ENCODE measurements around the gene SYPL1.

SYPL1 gene

GRCh38 chr7:106092204-106092603 lies 19.9 kb downstream of the SYPL1 start:
- Histone ChIP-seq H3K36me3 (ENCODE audit: insufficient read depth, low read length) (peaks cover 13% of the 10 kb centered on the region), H3K27me3 (ENCODE audit: insufficient read depth, low read length) (no peaks in the 10 kb centered on the region), H3K4me1 (ENCODE audit: control insufficient read depth, insufficient read depth, low read length, unreplicated experiment) (no peaks in the 10 kb centered on the region), H3K79me2 (ENCODE audit: control insufficient read depth, insufficient read depth, low read length, unreplicated experiment) (no peaks in the 10 kb centered on the region), H2AFZ (ENCODE audit: low read length, unreplicated experiment) (no peak overlapping the region), H3K4me3 (ENCODE audit: low read depth, low read length) (no peak overlapping the region), H3K27ac (ENCODE audit: low read depth, low read length) (no peak overlapping the region)

- H3K27ac ChIP-seq (ENCODE audit: low read depth, low read length) = no peak overlapping the region
- H3K27me3 ChIP-seq (ENCODE audit: insufficient read depth, low read length) = no peaks in the 10 kb centered on the region
- H3K4me3 ChIP-seq (ENCODE audit: low read depth, low read length) = no peak overlapping the region
- peaks cover 10% of the 10 kb centered on the region for H3K36me3 ChIP-seq (ENCODE audit: insufficient read depth, low read length)
- H2AFZ ChIP-seq (ENCODE audit: low read length, unreplicated experiment) = no peak overlapping the region
- no peaks in the 10 kb centered on the region for H3K79me2 ChIP-seq (ENCODE audit: control insufficient read depth, insufficient read depth, low read length, unreplicated experiment)
- no peaks in the 10 kb centered on the region for H3K4me1 ChIP-seq (ENCODE audit: control insufficient read depth, insufficient read depth, low read length, unreplicated experiment)
These were observed 22.5 kb downstream of the SYPL1 start for GRCh38 chr7:106089647-106090046.

GRCh38 chr7:106088014-106088413 lies 24.1 kb downstream of the SYPL1 start:
- Histone ChIP-seq H3K27ac (ENCODE audit: low read depth, low read length) (no peak overlapping the region), H3K27me3 (ENCODE audit: insufficient read depth, low read length) (no peaks in the 10 kb centered on the region), H3K36me3 (ENCODE audit: insufficient read depth, low read length) (peaks cover 10% of the 10 kb centered on the region), H2AFZ (ENCODE audit: low read length, unreplicated experiment) (no peak overlapping the region), H3K4me3 (ENCODE audit: low read depth, low read length) (no peak overlapping the region), H3K79me2 (ENCODE audit: control insufficient read depth, insufficient read depth, low read length, unreplicated experiment) (no peaks in the 10 kb centered on the region), H3K4me1 (ENCODE audit: control insufficient read depth, insufficient read depth, low read length, unreplicated experiment) (no peaks in the 10 kb centered on the region)

- Histone ChIP-seq H2AFZ (ENCODE audit: low read length, unreplicated experiment) (no peak overlapping the region), H3K4me1 (ENCODE audit: control insufficient read depth, insufficient read depth, low read length, unreplicated experiment) (no peaks in the 10 kb centered on the region), H3K79me2 (ENCODE audit: control insufficient read depth, insufficient read depth, low read length, unreplicated experiment) (no peaks in the 10 kb centered on the region), H3K4me3 (ENCODE audit: low read depth, low read length) (no peak overlapping the region), H3K27me3 (ENCODE audit: insufficient read depth, low read length) (no peaks in the 10 kb centered on the region), H3K36me3 (ENCODE audit: insufficient read depth, low read length) (peaks cover 4% of the 10 kb centered on the region), H3K27ac (ENCODE audit: low read depth, low read length) (no peak overlapping the region)
These were observed 26.1 kb downstream of the SYPL1 start for GRCh38 chr7:106086062-106086461.

- Histone ChIP-seq H3K27ac (ENCODE audit: low read depth, low read length) (no peak overlapping the region), H3K36me3 (ENCODE audit: insufficient read depth, low read length) (peaks cover 3% of the 10 kb centered on the region; the same call in 1 of the 2 replicates), H3K4me3 (ENCODE audit: low read depth, low read length) (no peak overlapping the region), H3K27me3 (ENCODE audit: insufficient read depth, low read length) (no peaks in the 10 kb centered on the region), H3K79me2 (ENCODE audit: control insufficient read depth, insufficient read depth, low read length, unreplicated experiment) (no peaks in the 10 kb centered on the region), H3K4me1 (ENCODE audit: control insufficient read depth, insufficient read depth, low read length, unreplicated experiment) (no peaks in the 10 kb centered on the region), H2AFZ (ENCODE audit: low read length, unreplicated experiment) (no peak overlapping the region)
These were observed 27.1 kb downstream of the SYPL1 start for GRCh38 chr7:106085015-106085414.

- no peaks in the 10 kb centered on the region for H3K79me2 ChIP-seq (ENCODE audit: control insufficient read depth, insufficient read depth, low read length, unreplicated experiment)
- H3K36me3 ChIP-seq (ENCODE audit: insufficient read depth, low read length) = peaks cover 3% of the 10 kb centered on the region; the same call in 1 of the 2 replicates
- no peak overlapping the region for H3K27ac ChIP-seq (ENCODE audit: low read depth, low read length)
- H2AFZ ChIP-seq (ENCODE audit: low read length, unreplicated experiment) = no peak overlapping the region
- H3K4me1 ChIP-seq (ENCODE audit: control insufficient read depth, insufficient read depth, low read length, unreplicated experiment) = no peaks in the 10 kb centered on the region
- H3K27me3 ChIP-seq (ENCODE audit: insufficient read depth, low read length) = no peaks in the 10 kb centered on the region
- H3K4me3 ChIP-seq (ENCODE audit: low read depth, low read length) = no peak overlapping the region
These were observed 28.4 kb downstream of the SYPL1 start for GRCh38 chr7:106083717-106084116.

GRCh38 chr7:106082087-106082854 lies 29.8 kb downstream of the SYPL1 start:
- H3K4me1 ChIP-seq (ENCODE audit: control insufficient read depth, insufficient read depth, low read length, unreplicated experiment) = no peaks in the 10 kb centered on the region
- no peak overlapping the region for H3K27ac ChIP-seq (ENCODE audit: low read depth, low read length)
- H3K36me3 ChIP-seq (ENCODE audit: insufficient read depth, low read length) = 0 out of 2 replicates have a peak, but pooled peaks cover 3% of the 10 kb centered on the region
- no peak overlapping the region for H3K4me3 ChIP-seq (ENCODE audit: low read depth, low read length)
- no peaks in the 10 kb centered on the region for H3K79me2 ChIP-seq (ENCODE audit: control insufficient read depth, insufficient read depth, low read length, unreplicated experiment)
- no peak overlapping the region for H2AFZ ChIP-seq (ENCODE audit: low read length, unreplicated experiment)
- H3K27me3 ChIP-seq (ENCODE audit: insufficient read depth, low read length) = no peaks in the 10 kb centered on the region

- no peaks in the 10 kb centered on the region for H3K36me3 ChIP-seq (ENCODE audit: insufficient read depth, low read length)
- no peak overlapping the region for H3K4me3 ChIP-seq (ENCODE audit: low read depth, low read length)
- no peaks in the 10 kb centered on the region for H3K27me3 ChIP-seq (ENCODE audit: insufficient read depth, low read length)
- H2AFZ ChIP-seq (ENCODE audit: low read length, unreplicated experiment) = no peak overlapping the region
- H3K4me1 ChIP-seq (ENCODE audit: control insufficient read depth, insufficient read depth, low read length, unreplicated experiment) = no peaks in the 10 kb centered on the region
- H3K79me2 ChIP-seq (ENCODE audit: control insufficient read depth, insufficient read depth, low read length, unreplicated experiment) = no peaks in the 10 kb centered on the region
- no peak overlapping the region for H3K27ac ChIP-seq (ENCODE audit: low read depth, low read length)
These were observed 31.7 kb downstream of the SYPL1 start for GRCh38 chr7:106080300-106080987.

GRCh38 chr7:106076537-106076936 lies 35.6 kb downstream of the SYPL1 start:
- Histone ChIP-seq H2AFZ (ENCODE audit: low read length, unreplicated experiment) (no peak overlapping the region), H3K79me2 (ENCODE audit: control insufficient read depth, insufficient read depth, low read length, unreplicated experiment) (no peaks in the 10 kb centered on the region), H3K4me1 (ENCODE audit: control insufficient read depth, insufficient read depth, low read length, unreplicated experiment) (no peaks in the 10 kb centered on the region), H3K4me3 (ENCODE audit: low read depth, low read length) (no peak overlapping the region), H3K27ac (ENCODE audit: low read depth, low read length) (no peak overlapping the region), H3K27me3 (ENCODE audit: insufficient read depth, low read length) (no peaks in the 10 kb centered on the region), H3K36me3 (ENCODE audit: insufficient read depth, low read length) (no peaks in the 10 kb centered on the region)

- Histone ChIP-seq H3K27ac (ENCODE audit: low read depth, low read length) (no peak overlapping the region), H3K79me2 (ENCODE audit: control insufficient read depth, insufficient read depth, low read length, unreplicated experiment) (no peaks in the 10 kb centered on the region), H3K27me3 (ENCODE audit: insufficient read depth, low read length) (no peaks in the 10 kb centered on the region), H3K4me1 (ENCODE audit: control insufficient read depth, insufficient read depth, low read length, unreplicated experiment) (no peaks in the 10 kb centered on the region), H2AFZ (ENCODE audit: low read length, unreplicated experiment) (no peak overlapping the region), H3K36me3 (ENCODE audit: insufficient read depth, low read length) (no peaks in the 10 kb centered on the region), H3K4me3 (ENCODE audit: low read depth, low read length) (no peak overlapping the region)
These were observed 36.2 kb downstream of the SYPL1 start for GRCh38 chr7:106075937-106076336.

GRCh38 chr7:106074257-106074656 lies 37.9 kb downstream of the SYPL1 start:
- no peaks in the 10 kb centered on the region for H3K27me3 ChIP-seq (ENCODE audit: insufficient read depth, low read length)
- no peaks in the 10 kb centered on the region for H3K4me1 ChIP-seq (ENCODE audit: control insufficient read depth, insufficient read depth, low read length, unreplicated experiment)
- H3K36me3 ChIP-seq (ENCODE audit: insufficient read depth, low read length) = no peaks in the 10 kb centered on the region
- no peak overlapping the region for H3K4me3 ChIP-seq (ENCODE audit: low read depth, low read length)
- H3K27ac ChIP-seq (ENCODE audit: low read depth, low read length) = no peak overlapping the region
- H2AFZ ChIP-seq (ENCODE audit: low read length, unreplicated experiment) = no peak overlapping the region
- no peaks in the 10 kb centered on the region for H3K79me2 ChIP-seq (ENCODE audit: control insufficient read depth, insufficient read depth, low read length, unreplicated experiment)

Measured in ACC112 (cell line).